Omental fat pad (tissue), 4 donors: ENCODE data around the gene ZNF219. TPM values are rescaled to one million over a fixed set of nuclear protein-coding genes. Genes with fewer than 3 reads are reported as not detected.

Source experiments
- ATAC-seq: fragments of 150-250 bp; one replicate; pipeline ENCODE4 v1.9.1; 2016; ENCODE audit warnings: mild to moderate bottlenecking, moderate library complexity; ENCODE audit not compliant: low FRiP score
- DNase-seq: peaks from one replicate; pipeline ENCODE4 v3.0.0-alpha.2; 2019; ENCODE audit warnings: low spot score
- CTCF ChIP-seq, 3 donors: fragments of 450-650 bp; IDR thresholded peaks; one replicate each; pipeline ENCODE4 v1.5.1; 2016 to 2017; ENCODE audit warnings: antibody characterized with exemption in 3 of 3, mild to moderate bottlenecking in 3 of 3, moderate library complexity in 2 of 3
- total RNA-seq, 4 donors: library from RNA; depleted of rRNA; stranded (reverse); fragments of >200 nt; gene quantifications; one replicate each; pipeline ENCODE4 v1.1.0, GENCODE V29; 2016

Gene ZNF219
- total RNA-seq, 4 donors from 2014 or later, result 19.2 to 56.3 (median 38.1) TPM

- TF ChIP-seq CTCF (IDR thresholded peaks at IDR 0.05), result no peak
- DNase-seq, result no peak
- ATAC-seq, result no peak
Observed at GRCh38 chr14:21102521-21103410, 4.3 kb upstream of the ZNF219 start.

- DNase-seq (no peak), ATAC-seq (no peak)
- no peak for TF ChIP-seq CTCF (IDR thresholded peaks at IDR 0.05)
Observed at GRCh38 chr14:21101802-21102413, 3.5 kb upstream of the ZNF219 start.

- TF ChIP-seq CTCF (IDR thresholded peaks at IDR 0.05), result no peak
- DNase-seq, result no peak
- no peak for ATAC-seq
Observed at GRCh38 chr14:21100931-21101330, 2.5 kb upstream of the ZNF219 start, which contains the start of gene TMEM253. TSS of gene TMEM253 (plus strand) at chr14:21101066. CDS start at chr14:21101344, 278 bp downstream.

GRCh38 chr14:21099596-21099985 lies 1.1 kb upstream of the ZNF219 start:
- ATAC-seq (no peak), DNase-seq (no peak)
- TF ChIP-seq CTCF (IDR thresholded peaks at IDR 0.05), result no peak

GRCh38 chr14:21098892-21099595 lies 589 bp upstream of the ZNF219 start:
- ATAC-seq (no peak), DNase-seq (no peak)
- TF ChIP-seq CTCF (IDR thresholded peaks at IDR 0.05), result no peak

- no peak for DNase-seq
- no peak for ATAC-seq
- TF ChIP-seq CTCF (IDR thresholded peaks at IDR 0.05), result no peak
Observed at GRCh38 chr14:21097636-21098075, 799 bp downstream of the ZNF219 start.
